Measurements from ENCODE around the gene ZNF724. TPM values are rescaled to one million over a fixed set of nuclear protein-coding genes. Genes with fewer than 3 reads are reported as not detected.

ZNF724 gene
- total and polyA plus RNA-seq, 2 of the 13 experiments (the other 11 are each of a cell fraction or from before 2014, with no cell fraction given), result 1.5 to 15.0 TPM

DNA sequence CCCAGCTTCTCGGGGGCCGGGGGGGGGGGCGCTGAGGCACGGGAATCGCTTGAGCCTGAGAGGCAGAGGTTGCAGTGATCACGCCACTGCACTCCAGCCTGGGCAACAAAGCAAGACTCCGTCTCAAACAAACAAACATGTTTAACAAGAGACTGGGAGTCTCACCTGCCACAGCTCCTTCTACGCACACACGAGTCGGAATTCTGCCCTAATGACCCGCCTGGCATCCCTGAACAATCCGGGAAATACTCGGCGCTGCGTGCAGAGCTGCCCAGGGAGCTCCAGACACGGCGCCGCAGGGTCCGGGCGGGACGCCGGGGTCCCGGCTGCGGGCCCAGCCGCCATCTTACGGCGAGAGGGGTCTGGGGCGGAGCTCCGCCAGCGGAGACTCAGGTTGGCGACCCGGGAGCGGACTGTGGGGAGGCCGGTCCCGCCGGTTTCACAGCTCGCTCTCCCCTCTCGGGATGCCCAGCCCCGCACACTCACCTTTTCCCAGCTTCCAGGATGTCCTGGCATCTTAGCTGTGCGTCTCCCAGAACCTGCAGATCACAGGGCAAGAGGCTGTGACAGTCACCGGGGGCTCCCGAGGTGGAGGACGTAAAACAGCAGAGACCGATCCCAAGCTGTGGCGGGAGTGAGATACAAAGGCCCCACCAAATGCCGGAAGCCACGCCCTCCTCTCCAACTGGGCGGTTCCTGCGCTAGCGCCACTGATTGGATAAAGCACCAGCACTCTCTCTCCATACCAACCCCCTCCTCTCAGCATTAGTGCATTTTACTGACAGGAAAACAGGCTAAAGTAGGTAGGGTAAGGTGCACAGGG lies 23.6 kb upstream of the ZNF724 start (continued):
- TF ChIP-seq, protein P1, sequence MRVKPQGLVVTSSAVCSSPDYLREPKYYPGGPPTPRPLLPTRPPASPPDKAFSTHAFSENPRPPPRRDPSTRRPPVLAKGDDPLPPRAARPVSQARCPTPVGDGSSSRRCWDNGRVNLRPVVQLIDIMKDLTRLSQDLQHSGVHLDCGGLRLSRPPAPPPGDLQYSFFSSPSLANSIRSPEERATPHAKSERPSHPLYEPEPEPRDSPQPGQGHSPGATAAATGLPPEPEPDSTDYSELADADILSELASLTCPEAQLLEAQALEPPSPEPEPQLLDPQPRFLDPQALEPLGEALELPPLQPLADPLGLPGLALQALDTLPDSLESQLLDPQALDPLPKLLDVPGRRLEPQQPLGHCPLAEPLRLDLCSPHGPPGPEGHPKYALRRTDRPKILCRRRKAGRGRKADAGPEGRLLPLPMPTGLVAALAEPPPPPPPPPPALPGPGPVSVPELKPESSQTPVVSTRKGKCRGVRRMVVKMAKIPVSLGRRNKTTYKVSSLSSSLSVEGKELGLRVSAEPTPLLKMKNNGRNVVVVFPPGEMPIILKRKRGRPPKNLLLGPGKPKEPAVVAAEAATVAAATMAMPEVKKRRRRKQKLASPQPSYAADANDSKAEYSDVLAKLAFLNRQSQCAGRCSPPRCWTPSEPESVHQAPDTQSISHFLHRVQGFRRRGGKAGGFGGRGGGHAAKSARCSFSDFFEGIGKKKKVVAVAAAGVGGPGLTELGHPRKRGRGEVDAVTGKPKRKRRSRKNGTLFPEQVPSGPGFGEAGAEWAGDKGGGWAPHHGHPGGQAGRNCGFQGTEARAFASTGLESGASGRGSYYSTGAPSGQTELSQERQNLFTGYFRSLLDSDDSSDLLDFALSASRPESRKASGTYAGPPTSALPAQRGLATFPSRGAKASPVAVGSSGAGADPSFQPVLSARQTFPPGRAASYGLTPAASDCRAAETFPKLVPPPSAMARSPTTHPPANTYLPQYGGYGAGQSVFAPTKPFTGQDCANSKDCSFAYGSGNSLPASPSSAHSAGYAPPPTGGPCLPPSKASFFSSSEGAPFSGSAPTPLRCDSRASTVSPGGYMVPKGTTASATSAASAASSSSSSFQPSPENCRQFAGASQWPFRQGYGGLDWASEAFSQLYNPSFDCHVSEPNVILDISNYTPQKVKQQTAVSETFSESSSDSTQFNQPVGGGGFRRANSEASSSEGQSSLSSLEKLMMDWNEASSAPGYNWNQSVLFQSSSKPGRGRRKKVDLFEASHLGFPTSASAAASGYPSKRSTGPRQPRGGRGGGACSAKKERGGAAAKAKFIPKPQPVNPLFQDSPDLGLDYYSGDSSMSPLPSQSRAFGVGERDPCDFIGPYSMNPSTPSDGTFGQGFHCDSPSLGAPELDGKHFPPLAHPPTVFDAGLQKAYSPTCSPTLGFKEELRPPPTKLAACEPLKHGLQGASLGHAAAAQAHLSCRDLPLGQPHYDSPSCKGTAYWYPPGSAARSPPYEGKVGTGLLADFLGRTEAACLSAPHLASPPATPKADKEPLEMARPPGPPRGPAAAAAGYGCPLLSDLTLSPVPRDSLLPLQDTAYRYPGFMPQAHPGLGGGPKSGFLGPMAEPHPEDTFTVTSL (CRISPR knock-in tag; IDR thresholded peaks at IDR 0.05; ENCODE audit: borderline replicate concordance), result no peak
- TF ChIP-seq AGO2 (optimal IDR thresholded peaks at IDR 0.05; ENCODE audit: low read depth, low read length) (peak; percentile 66), ZNF792 (CRISPR knock-in tag; IDR thresholded peaks at IDR 0.05) (no peak), MIXL1 (CRISPR knock-in tag; IDR thresholded peaks at IDR 0.05) (no peak), POLR2AphosphoS2 (IDR thresholded peaks at IDR 0.05; ENCODE audit: low read depth, low read length) (no peak), TCF7L2 (IDR thresholded peaks at IDR 0.05; ENCODE audit: low read depth, low read length) (no peak), ZNF34 (CRISPR knock-in tag; IDR thresholded peaks at IDR 0.05; ENCODE audit: borderline replicate concordance) (no peak), HMG20B (CRISPR knock-in tag; conservative IDR thresholded peaks at IDR 0.05) (no peak), ZNF75D (CRISPR knock-in tag; IDR thresholded peaks at IDR 0.05; ENCODE audit: borderline replicate concordance) (no peak), ZNF33B (CRISPR knock-in tag; IDR thresholded peaks at IDR 0.05) (no peak), ZNF616 (CRISPR knock-in tag; IDR thresholded peaks at IDR 0.05; ENCODE audit: low read depth) (no peak), ATF7-NPFF (CRISPR knock-in tag; IDR thresholded peaks at IDR 0.05; ENCODE audit: low read depth) (peak; percentile 50; the same call in 1 of the 2 replicates), FOXA1 (IDR thresholded peaks at IDR 0.05) (no peak), FOXA1 (CRISPR knock-in tag; IDR thresholded peaks at IDR 0.05) (no peak), MED1 (CRISPR knock-in tag; IDR thresholded peaks at IDR 0.05) (peak; percentile 41)
- TF ChIP-seq, protein P2, sequence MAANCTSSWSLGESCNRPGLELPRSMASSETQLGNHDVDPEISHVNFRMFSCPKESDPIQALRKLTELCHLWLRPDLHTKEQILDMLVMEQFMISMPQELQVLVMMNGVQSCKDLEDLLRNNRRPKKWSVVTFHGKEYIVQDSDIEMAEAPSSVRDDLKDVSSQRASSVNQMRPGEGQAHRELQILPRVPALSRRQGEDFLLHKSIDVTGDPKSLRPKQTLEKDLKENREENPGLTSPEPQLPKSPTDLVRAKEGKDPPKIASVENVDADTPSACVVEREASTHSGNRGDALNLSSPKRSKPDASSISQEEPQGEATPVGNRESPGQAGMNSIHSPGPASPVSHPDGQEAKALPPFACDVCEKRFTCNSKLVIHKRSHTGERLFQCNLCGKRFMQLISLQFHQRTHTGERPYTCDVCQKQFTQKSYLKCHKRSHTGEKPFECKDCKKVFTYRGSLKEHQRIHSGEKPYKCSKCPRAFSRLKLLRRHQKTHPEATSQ (CRISPR knock-in tag; IDR thresholded peaks at IDR 0.05; ENCODE audit: borderline replicate concordance), result no peak
- TF ChIP-seq, protein P3, sequence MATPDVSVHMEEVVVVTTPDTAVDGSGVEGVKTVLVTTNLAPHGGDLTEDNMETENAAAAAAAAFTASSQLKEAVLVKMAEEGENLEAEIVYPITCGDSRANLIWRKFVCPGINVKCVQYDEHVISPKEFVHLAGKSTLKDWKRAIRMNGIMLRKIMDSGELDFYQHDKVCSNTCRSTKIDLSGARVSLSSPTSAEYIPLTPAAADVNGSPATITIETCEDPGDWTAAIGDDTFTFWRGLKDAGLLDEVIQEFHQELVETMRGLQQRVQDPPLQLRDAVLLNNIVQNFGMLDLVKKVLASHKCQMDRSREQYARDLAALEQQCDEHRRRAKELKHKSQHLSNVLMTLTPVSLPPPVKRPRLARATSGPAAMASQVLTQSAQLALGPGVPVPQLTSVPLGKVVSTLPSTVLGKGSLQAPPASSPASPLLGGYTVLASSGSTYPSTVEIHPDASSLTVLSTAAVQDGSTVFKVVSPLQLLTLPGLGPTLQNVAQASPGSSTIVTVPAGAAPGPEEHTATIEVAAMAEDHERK (CRISPR knock-in tag; IDR thresholded peaks at IDR 0.05; ENCODE audit: low read depth), result no peak
- TF ChIP-seq, protein P4, sequence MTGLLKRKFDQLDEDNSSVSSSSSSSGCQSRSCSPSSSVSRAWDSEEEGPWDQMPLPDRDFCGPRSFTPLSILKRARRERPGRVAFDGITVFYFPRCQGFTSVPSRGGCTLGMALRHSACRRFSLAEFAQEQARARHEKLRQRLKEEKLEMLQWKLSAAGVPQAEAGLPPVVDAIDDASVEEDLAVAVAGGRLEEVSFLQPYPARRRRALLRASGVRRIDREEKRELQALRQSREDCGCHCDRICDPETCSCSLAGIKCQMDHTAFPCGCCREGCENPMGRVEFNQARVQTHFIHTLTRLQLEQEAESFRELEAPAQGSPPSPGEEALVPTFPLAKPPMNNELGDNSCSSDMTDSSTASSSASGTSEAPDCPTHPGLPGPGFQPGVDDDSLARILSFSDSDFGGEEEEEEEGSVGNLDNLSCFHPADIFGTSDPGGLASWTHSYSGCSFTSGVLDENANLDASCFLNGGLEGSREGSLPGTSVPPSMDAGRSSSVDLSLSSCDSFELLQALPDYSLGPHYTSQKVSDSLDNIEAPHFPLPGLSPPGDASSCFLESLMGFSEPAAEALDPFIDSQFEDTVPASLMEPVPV (CRISPR knock-in tag; IDR thresholded peaks at IDR 0.05), result no peak; the same call in 1 of the 2 replicates
- TF ChIP-seq, protein P5, sequence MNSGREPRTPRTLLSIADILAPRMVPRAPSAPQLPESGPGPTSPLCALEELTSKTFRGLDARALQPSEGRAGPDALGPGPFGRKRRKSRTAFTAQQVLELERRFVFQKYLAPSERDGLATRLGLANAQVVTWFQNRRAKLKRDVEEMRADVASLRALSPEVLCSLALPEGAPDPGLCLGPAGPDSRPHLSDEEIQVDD (CRISPR knock-in tag; IDR thresholded peaks at IDR 0.05; ENCODE audit: borderline replicate concordance), result no peak
